A549 (cell line): ENCODE measurements around the gene RAPGEF5. TPM values are rescaled to one million over a fixed set of nuclear protein-coding genes. Genes with fewer than 3 reads are reported as not detected.

Experiments
- ATAC-seq, 2 experiments: fragments of 200-7000 bp in 1 of 2; fragments of >200 bp in 1 of 2; cut with Nextera tagmentation in 1 of 2; cut with Tn5 transposase in 1 of 2; 3 replicates each; pipeline versions ENCODE4 v1.8.0 to v1.9.1; 2018 to 2020; ENCODE audit warnings: mild to moderate bottlenecking in 1 of 2, moderate library complexity in 1 of 2
- CTCF ChIA-PET: fragments of 300-600 bp; sonication (Branson Sonifier 250); formaldehyde crosslinking; extraction: SDS; loops from one replicate; lab custom pipeline; 2021; ENCODE audit warnings: antibody characterized with exemption, inconsistent platforms; lab: Yijun Ruan, JAX
- POLR2A ChIA-PET: fragments of 350-600 bp; formaldehyde crosslinking; extraction: SDS; loops from one replicate; lab custom pipeline; 2021; ENCODE audit warnings: antibody characterized with exemption, inconsistent platforms; lab: Yijun Ruan, JAX
- DNase-seq, 2 experiments: peaks; one replicate each; pipeline versions ENCODE4 v3.0.0 to v3.0.0-alpha.2; 2011 to 2016; ENCODE audit warnings: low read depth in 1 of 2, low spot score in 1 of 2
- FAIRE-seq: peaks from 2 replicates; lab custom pipeline; 2011; peaks lifted over from hg19 to GRCh38; lab: Jason Lieb, UNC
- H3K27ac ChIP-seq, 2 experiments: fragments of >200 bp; sonication (Bioruptor Twin); formaldehyde crosslinking; 3 replicates each; pipeline ENCODE4 v1.5.1; 2016 to 2017
- H3K4me1 ChIP-seq: fragments of >200 bp; sonication (Bioruptor Twin); formaldehyde crosslinking; 3 replicates; pipeline ENCODE4 v1.6.1; 2016
- H3K4me2 ChIP-seq: fragments of >200 bp; sonication (Bioruptor Twin); formaldehyde crosslinking; 3 replicates; pipeline ENCODE4 v1.6.1; 2016
- H3K4me3 ChIP-seq: fragments of >200 bp; sonication (Bioruptor Twin); formaldehyde crosslinking; 3 replicates; pipeline ENCODE4 v1.5.1; 2016
- H3K9me3 ChIP-seq: fragments of >200 bp; sonication (Bioruptor Twin); formaldehyde crosslinking; 3 replicates; pipeline ENCODE4 v1.6.1; 2016
- CEBPB ChIP-seq, 2 experiments: fragments of >200 bp in 1 of 2; sonication (Bioruptor Twin) in 1 of 2; formaldehyde crosslinking in 1 of 2; IDR thresholded peaks; 2 replicates each; pipeline ENCODE4 v1.6.1; 2012 to 2016
- CTCF ChIP-seq: fragments of >200 bp; sonication (Bioruptor Twin); formaldehyde crosslinking; IDR thresholded peaks from 3 replicates; pipeline ENCODE4 v1.5.1; 2016
- EHMT2 ChIP-seq: fragments of 200-600 bp; sonication (generic); IDR thresholded peaks from 2 replicates; pipeline ENCODE4 v1.6.1; 2016; ENCODE audit warnings: antibody characterized with exemption, low read depth, mild to moderate bottlenecking, moderate library complexity
- FOXS1 ChIP-seq: fragments of 250-450 bp; sonication (Bioruptor Pico); IDR thresholded peaks from 2 replicates; pipeline ENCODE4 v1.5.0; 2020; ENCODE audit warnings: mild to moderate bottlenecking, moderate library complexity
- GATA3 ChIP-seq: IDR thresholded peaks from 2 replicates; pipeline ENCODE4 v1.6.1; 2012; ENCODE audit warnings: borderline replicate concordance
- HEYL ChIP-seq: fragments of 250-450 bp; sonication (Bioruptor Pico); IDR thresholded peaks from 2 replicates; pipeline ENCODE4 v1.8.0; 2021; ENCODE audit warnings: mild to moderate bottlenecking, moderate library complexity
- HOXA7 ChIP-seq: fragments of 250-450 bp; sonication (Bioruptor Pico); IDR thresholded peaks from 2 replicates; pipeline ENCODE4 v1.5.0; 2020; ENCODE audit warnings: mild to moderate bottlenecking, moderate library complexity
- JUNB ChIP-seq: fragments of >200 bp; sonication (Bioruptor Twin); formaldehyde crosslinking; IDR thresholded peaks from 2 replicates; pipeline ENCODE4 v1.6.1; 2016
- KDM1A ChIP-seq: fragments of 200-600 bp; sonication (generic); IDR thresholded peaks from 2 replicates; pipeline ENCODE4 v1.6.1; 2016; ENCODE audit warnings: low read depth, mild to moderate bottlenecking
- MYC ChIP-seq: IDR thresholded peaks from 2 replicates; pipeline ENCODE4 v1.6.1; 2012; ENCODE audit warnings: mild to moderate bottlenecking, inconsistent platforms, low read length, improper control_type of control experiment, borderline replicate concordance
- PHF8 ChIP-seq: fragments of 200-600 bp; sonication (generic); IDR thresholded peaks from 2 replicates; pipeline ENCODE4 v1.6.1; 2016; ENCODE audit warnings: low read depth, mild to moderate bottlenecking, antibody characterized with exemption, moderate library complexity, borderline replicate concordance
- POLR2AphosphoS2 ChIP-seq: conservative IDR thresholded peaks from 2 replicates; pipeline ENCODE4 v1.6.1; 2012; ENCODE audit warnings: low read length, improper control_type of control experiment, inconsistent platforms
- RFX5 ChIP-seq: fragments of 450-650 bp; IDR thresholded peaks from 2 replicates; pipeline ENCODE4 v1.7.1; 2014; ENCODE audit warnings: antibody characterized with exemption, mild to moderate bottlenecking, moderate library complexity
- SREBF2 ChIP-seq: fragments of 450-650 bp; IDR thresholded peaks from 2 replicates; pipeline ENCODE4 v1.6.1; 2014; ENCODE audit warnings: mild to moderate bottlenecking, moderate library complexity
- TP53 ChIP-seq: fragments of 250-450 bp; sonication (Bioruptor Pico); IDR thresholded peaks from 2 replicates; pipeline ENCODE4 v1.5.0; 2021; ENCODE audit warnings: mild to moderate bottlenecking, moderate library complexity
- ZFP36 ChIP-seq: fragments of 450-650 bp; IDR thresholded peaks from 2 replicates; pipeline ENCODE4 v1.6.1; 2014; ENCODE audit warnings: borderline replicate concordance; ENCODE audit not compliant: partially characterized antibody
- WGBS: methylation state at CpG from one replicate; pipeline ENCODE4 v1.1.6; 2017; ENCODE audit errors: missing lambda C conversion rate; 5-methylcytosine and 5-hydroxymethylcytosine counted together
- polyA plus RNA-seq, 4 experiments: library from polyadenylated mRNA; depleted of rRNA in 3 of 4; stranded (reverse); fragments of >200 nt; fragmentation: RNase III in 1 of 4; extraction: RNeasy Plus Mini Kit Qiagen cat#74134 plus additional on column Dnase treatment in 1 of 4; gene quantifications; 2 replicates in 3 of 4; 3 replicates in 1 of 4; pipeline ENCODE4 v1.2.3, GENCODE V29; 2011 to 2017
- TF ChIP-seq, protein P1 (sequence below): fragments of 150-350 bp; IDR thresholded peaks from 2 replicates; pipeline ENCODE4 v1.6.1; 2014; ENCODE audit warnings: low read depth, mild to moderate bottlenecking, low read length
- TF ChIP-seq, protein P2 (sequence below): fragments of 250-450 bp; sonication (Bioruptor Pico); IDR thresholded peaks from 2 replicates; pipeline ENCODE4 v1.5.0; 2020; ENCODE audit warnings: low read depth, mild to moderate bottlenecking, moderate library complexity

Gene RAPGEF5
- polyA plus RNA-seq, 2 of the 4 experiments (the other 2 are of a cell fraction), result 0.03 to 0.14 TPM

GRCh38 chr7:22255834-22256233 is 101.1 kb downstream of the RAPGEF5 start:
- DNase-seq (no peak), ATAC-seq (peak in 1 of 2 experiments; percentile 24; a peak in 1 of 6 replicates), FAIRE-seq (no peak)
- ChIA-PET CTCF (no interaction called here), POLR2A (no interaction called here)
- Histone ChIP-seq H3K4me3 (no peak overlapping the region), H3K9me3 (no peaks in the 10 kb centered on the region), H3K4me2 (no peak overlapping the region), H3K4me1 (no peaks in the 10 kb centered on the region), H3K27ac (no peak overlapping the region)
- WGBS, result 36% methylated on average over 1 of the region's 1 CpG
- TF ChIP-seq TP53 (CRISPR knock-in tag) (no peak), HOXA7 (no peak), EHMT2 (no peak), KDM1A (no peak), GATA3 (no peak), RFX5 (no peak)

GRCh38 chr7:22255342-22255741 is 101.6 kb downstream of the RAPGEF5 start:
- TF ChIP-seq TP53 (CRISPR knock-in tag) (no peak), HOXA7 (no peak)
- ChIA-PET CTCF (no interaction called here), POLR2A (no interaction called here)
- 27% methylated on average over 1 of the region's 1 CpG for WGBS
- no peak overlapping the region for H3K27ac ChIP-seq
- H3K4me3 ChIP-seq, result no peak overlapping the region
- ATAC-seq, result no peak
- FAIRE-seq, result no peak
- H3K4me2 ChIP-seq, result no peak overlapping the region
- no peaks in the 10 kb centered on the region for H3K4me1 ChIP-seq
- no peak for DNase-seq
- H3K9me3 ChIP-seq, result no peaks in the 10 kb centered on the region

- Histone ChIP-seq H3K27ac (no peak overlapping the region), H3K4me2 (no peak overlapping the region), H3K9me3 (no peaks in the 10 kb centered on the region), H3K4me3 (no peak overlapping the region), H3K4me1 (no peaks in the 10 kb centered on the region)
- DNase-seq, result no peak
- 20% methylated on average over 7 of the region's 7 CpGs for WGBS
- CTCF ChIA-PET, result interaction anchor here (1.0 to 1.3 kb wide), 2 partner anchors 27 to 143 kb away, joined by 3 read pairs; no protein-coding TSS in a partner anchor
- TF ChIP-seq, protein P1, sequence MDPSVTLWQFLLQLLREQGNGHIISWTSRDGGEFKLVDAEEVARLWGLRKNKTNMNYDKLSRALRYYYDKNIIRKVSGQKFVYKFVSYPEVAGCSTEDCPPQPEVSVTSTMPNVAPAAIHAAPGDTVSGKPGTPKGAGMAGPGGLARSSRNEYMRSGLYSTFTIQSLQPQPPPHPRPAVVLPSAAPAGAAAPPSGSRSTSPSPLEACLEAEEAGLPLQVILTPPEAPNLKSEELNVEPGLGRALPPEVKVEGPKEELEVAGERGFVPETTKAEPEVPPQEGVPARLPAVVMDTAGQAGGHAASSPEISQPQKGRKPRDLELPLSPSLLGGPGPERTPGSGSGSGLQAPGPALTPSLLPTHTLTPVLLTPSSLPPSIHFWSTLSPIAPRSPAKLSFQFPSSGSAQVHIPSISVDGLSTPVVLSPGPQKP, result no peak
- TF ChIP-seq TP53 (CRISPR knock-in tag) (no peak), GATA3 (no peak), MYC (no peak), ZFP36 (no peak), JUNB (no peak), HEYL (CRISPR knock-in tag) (no peak), CTCF (no peak), FOXS1 (CRISPR knock-in tag) (no peak), PHF8 (no peak), CEBPB (IDR thresholded peaks at IDR 0.05) (no peak), SREBF2 (no peak), POLR2AphosphoS2 (no peak)
- TF ChIP-seq, protein P2, sequence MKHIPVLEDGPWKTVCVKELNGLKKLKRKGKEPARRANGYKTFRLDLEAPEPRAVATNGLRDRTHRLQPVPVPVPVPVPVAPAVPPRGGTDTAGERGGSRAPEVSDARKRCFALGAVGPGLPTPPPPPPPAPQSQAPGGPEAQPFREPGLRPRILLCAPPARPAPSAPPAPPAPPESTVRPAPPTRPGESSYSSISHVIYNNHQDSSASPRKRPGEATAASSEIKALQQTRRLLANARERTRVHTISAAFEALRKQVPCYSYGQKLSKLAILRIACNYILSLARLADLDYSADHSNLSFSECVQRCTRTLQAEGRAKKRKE (CRISPR knock-in tag), result no peak
- FAIRE-seq, result no peak
- no peak for ATAC-seq
- POLR2A ChIA-PET, result no interaction called here
These were observed 103.9 kb downstream of the RAPGEF5 start for GRCh38 chr7:22252936-22253536.
